ENCODE results near the gene GLRA2.

The GLRA2 gene

GRCh38 chrX:14758029-14758491 lies 228.7 kb downstream of the GLRA2 start:
- H3K27me3 ChIP-seq (ENCODE audit: insufficient read depth, poor library complexity, severe bottlenecking), result no peaks in the 10 kb centered on the region
- TF ChIP-seq POLR2AphosphoS5 (IDR thresholded peaks at IDR 0.05; ENCODE audit: low read depth) (no peak), CTCF (IDR thresholded peaks at IDR 0.05; ENCODE audit: insufficient read depth, low read length) (no peak), SPI1 (IDR thresholded peaks at IDR 0.05; ENCODE audit: borderline replicate concordance, low read depth) (no peak), GABPA (IDR thresholded peaks at IDR 0.05; ENCODE audit: low read depth) (no peak), REST (IDR thresholded peaks at IDR 0.05; ENCODE audit: insufficient replicate concordance, low read depth) (no peak)
- H3K4me3 ChIP-seq (replicated peaks; ENCODE audit: insufficient read depth, low read length), result no peak overlapping the region
- DNase-seq (ENCODE audit: low read depth in 1 of 2, low spot score in 1 of 2), result no peak
- no peak overlapping the region for H3K27ac ChIP-seq (replicated peaks)

DNA sequence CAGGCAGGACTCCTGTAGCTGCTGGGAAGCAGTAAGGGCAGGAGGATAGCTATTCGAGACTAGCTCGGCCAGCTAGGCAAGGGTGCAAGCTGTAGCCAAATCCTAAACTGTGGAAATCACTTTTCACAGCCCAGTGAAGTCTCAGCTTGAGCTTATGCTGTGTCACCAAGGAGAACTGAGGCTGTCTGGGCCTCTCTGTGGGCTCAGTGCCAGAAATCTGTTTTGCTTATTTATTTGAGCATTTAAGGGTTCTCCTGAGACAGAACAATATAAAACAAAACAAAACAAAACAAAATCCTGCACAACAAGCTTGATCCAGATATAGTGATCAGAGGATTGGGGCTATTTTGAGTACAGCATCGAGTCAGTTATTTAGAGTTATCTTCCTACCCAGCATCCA lies 246.1 kb downstream of the GLRA2 start:
- no peak overlapping the region for H3K27ac ChIP-seq (replicated peaks)
- no peak overlapping the region for H3K4me3 ChIP-seq (replicated peaks; ENCODE audit: insufficient read depth, low read length)
- DNase-seq (ENCODE audit: low read depth in 1 of 2, low spot score in 1 of 2), result no peak
- TF ChIP-seq REST (IDR thresholded peaks at IDR 0.05; ENCODE audit: insufficient replicate concordance, low read depth) (no peak), CTCF (IDR thresholded peaks at IDR 0.05; ENCODE audit: insufficient read depth, low read length) (no peak), SPI1 (IDR thresholded peaks at IDR 0.05; ENCODE audit: borderline replicate concordance, low read depth) (no peak)
- no peaks in the 10 kb centered on the region for H3K27me3 ChIP-seq (ENCODE audit: insufficient read depth, poor library complexity, severe bottlenecking)

- TF ChIP-seq GABPA (IDR thresholded peaks at IDR 0.05; ENCODE audit: low read depth), result no peak
- TF ChIP-seq SPI1 (IDR thresholded peaks at IDR 0.05; ENCODE audit: borderline replicate concordance, low read depth), result no peak
- no peak for TF ChIP-seq CTCF (IDR thresholded peaks at IDR 0.05; ENCODE audit: insufficient read depth, low read length)
- no peak for TF ChIP-seq POLR2AphosphoS5 (IDR thresholded peaks at IDR 0.05; ENCODE audit: low read depth)
- no peak for TF ChIP-seq REST (IDR thresholded peaks at IDR 0.05; ENCODE audit: insufficient replicate concordance, low read depth)
- H3K27me3 ChIP-seq (ENCODE audit: insufficient read depth, poor library complexity, severe bottlenecking), result no peaks in the 10 kb centered on the region
- no peak overlapping the region for H3K4me3 ChIP-seq (replicated peaks; ENCODE audit: insufficient read depth, low read length)
- H3K27ac ChIP-seq (replicated peaks), result no peak overlapping the region
- no peak for DNase-seq (ENCODE audit: low read depth in 1 of 2, low spot score in 1 of 2)
Measured at GRCh38 chrX:14776901-14777300, 247.6 kb downstream of the GLRA2 start.

Data from HL-60 (cell line).